Stimulated activated CD8-positive, alpha-beta memory T cell treated with anti-CD3 and anti-CD28 coated beads, Interleukin-4, amount 100 ng/mL, for 1 hour (primary cell): ENCODE results near the gene IGFALS.
"Not testable (repeated sequence)": the region's sequence is repeated elsewhere in the genome, so short reads cannot be mapped to it uniquely, and the experiment has no call there.

Experiments
- DNase-seq, 2 donors: peaks; one replicate each; pipeline ENCODE4 v3.0.0-alpha.2; 2020; ENCODE audit warnings: low read depth in 2 of 2, low spot score in 1 of 2

The IGFALS gene

GRCh38 chr16:1818204-1818872 is 24.8 kb upstream of the IGFALS start:
- no peak for DNase-seq

GRCh38 chr16:1817716-1818115 is 24.2 kb upstream of the IGFALS start:
- DNase-seq = no peak

- no peak for DNase-seq
Measured at GRCh38 chr16:1817276-1817589, 23.7 kb upstream of the IGFALS start.

- no peak for DNase-seq
Measured at GRCh38 chr16:1816396-1817275, 23.1 kb upstream of the IGFALS start.

GRCh38 chr16:1815461-1815860 is 22.0 kb upstream of the IGFALS start:
- no peak for DNase-seq

GRCh38 chr16:1812732-1813163 is 19.2 kb upstream of the IGFALS start:
- no peak for DNase-seq

GRCh38 chr16:1810536-1810935 is 17.0 kb upstream of the IGFALS start:
- DNase-seq = no peak

- no peak for DNase-seq
Measured at GRCh38 chr16:1810106-1810505, 16.6 kb upstream of the IGFALS start.

GRCh38 chr16:1809281-1809801 is 15.8 kb upstream of the IGFALS start:
- DNase-seq = no peak

GRCh38 chr16:1808691-1809090 is 15.2 kb upstream of the IGFALS start:
- DNase-seq = no peak

GRCh38 chr16:1807626-1808025 is 14.1 kb upstream of the IGFALS start:
- no peak for DNase-seq

GRCh38 chr16:1800701-1801100 is 7.2 kb upstream of the IGFALS start:
- no peak for DNase-seq

- not testable (repeated sequence) for DNase-seq
Measured at GRCh38 chr16:1799263-1799662, 5.8 kb upstream of the IGFALS start.

- DNase-seq = no peak
Measured at GRCh38 chr16:1794908-1795666, 1.6 kb upstream of the IGFALS start.

- no peak for DNase-seq
Measured at GRCh38 chr16:1794221-1794871, 841 bp upstream of the IGFALS start.

GRCh38 chr16:1792836-1793577 is 498 bp downstream of the IGFALS start:
- no peak for DNase-seq

GRCh38 chr16:1791943-1792812 is 1.3 kb downstream of the IGFALS start:
- DNase-seq = no peak

- DNase-seq = no peak
Measured at GRCh38 chr16:1791256-1791942, 2.1 kb downstream of the IGFALS start.
